OCI-LY1 (cell line): Measurements from ENCODE around the gene PCDHB9.
"Not testable (repeated sequence)": the region's sequence is repeated elsewhere in the genome, so short reads cannot be mapped to it uniquely, and the experiment has no call there.

Experiments used
- H2AFZ ChIP-seq: fragments of 200-600 bp; sonication (generic), shearing (Covaris generic); 2 replicates; pipeline ENCODE4 v1.6.0; 2014; ENCODE audit warnings: antibody characterized with exemption, mild to moderate bottlenecking, low read length
- H3F3A ChIP-seq: fragments of 200-600 bp; sonication (generic), shearing (Covaris generic); 2 replicates; pipeline ENCODE4 v1.6.0; 2014; ENCODE audit warnings: mild to moderate bottlenecking, antibody characterized with exemption, low read length, moderate library complexity; ENCODE audit not compliant: insufficient read depth
- H3K27ac ChIP-seq: fragments of 200-600 bp; sonication (generic); 2 replicates; pipeline ENCODE4 v1.5.1; 2014; ENCODE audit warnings: low read length, mixed run types, mild to moderate bottlenecking, low read depth; ENCODE audit not compliant: poor library complexity, severe bottlenecking
- H3K27me3 ChIP-seq: fragments of 200-600 bp; sonication (generic); 2 replicates; pipeline ENCODE4 v1.6.0; 2014; ENCODE audit warnings: antibody characterized with exemption, mild to moderate bottlenecking, low read length, moderate library complexity; ENCODE audit not compliant: insufficient read depth
- H3K36me3 ChIP-seq: fragments of 200-600 bp; sonication (generic); 2 replicates; pipeline ENCODE4 v1.6.1; 2014; ENCODE audit warnings: mild to moderate bottlenecking, antibody characterized with exemption, low read length, moderate library complexity, mixed read lengths; ENCODE audit not compliant: insufficient read depth
- H3K4me1 ChIP-seq: fragments of 200-600 bp; sonication (generic); 2 replicates; pipeline ENCODE4 v1.5.1; 2014; ENCODE audit warnings: mild to moderate bottlenecking, low read length, moderate library complexity; ENCODE audit not compliant: insufficient read depth, severe bottlenecking
- H3K4me2 ChIP-seq: fragments of 200-600 bp; sonication (generic), shearing (Covaris generic); 2 replicates; pipeline ENCODE4 v1.6.1; 2014; ENCODE audit warnings: low read length
- H3K4me3 ChIP-seq: fragments of 200-600 bp; sonication (generic); 2 replicates; pipeline ENCODE4 v1.5.1; 2014; ENCODE audit warnings: low read length, low read depth, mild to moderate bottlenecking, mixed read lengths; ENCODE audit not compliant: poor library complexity, severe bottlenecking
- H3K79me2 ChIP-seq: fragments of 200-600 bp; shearing (Covaris generic); 2 replicates; pipeline ENCODE4 v1.6.1; 2016; ENCODE audit warnings: mixed run types, low read length, mixed read lengths; ENCODE audit not compliant: insufficient read depth
- H3K9ac ChIP-seq: fragments of 200-600 bp; sonication (generic), shearing (Covaris generic); 2 replicates; pipeline ENCODE4 v1.6.1; 2014; ENCODE audit warnings: mild to moderate bottlenecking, low read length, mixed read lengths
- H3K9me2 ChIP-seq: fragments of 200-600 bp; sonication (generic), shearing (Covaris generic); 2 replicates; pipeline ENCODE4 v1.6.1; 2014; ENCODE audit warnings: low read depth, mild to moderate bottlenecking, low read length, mixed read lengths
- H3K9me3 ChIP-seq: fragments of 200-600 bp; shearing (Covaris generic); 2 replicates; pipeline ENCODE4 v1.6.1; 2014; ENCODE audit warnings: low read length, mixed read lengths
- H4K20me1 ChIP-seq: fragments of 200-600 bp; sonication (generic), shearing (Covaris generic); 2 replicates; pipeline ENCODE4 v1.6.0; 2016; ENCODE audit warnings: mild to moderate bottlenecking, low read length; ENCODE audit not compliant: insufficient read depth
- CTCF ChIP-seq: fragments of 200-600 bp; sonication (generic), shearing (Covaris generic); IDR thresholded peaks from 2 replicates; pipeline ENCODE4 v1.5.1; 2017; ENCODE audit warnings: mild to moderate bottlenecking, antibody characterized with exemption, low read length, moderate library complexity, mixed read lengths
- EZH2 ChIP-seq: fragments of 200-600 bp; sonication (generic), shearing (Covaris generic); IDR thresholded peaks from 2 replicates; pipeline ENCODE4 v1.8.0; 2017; ENCODE audit warnings: borderline replicate concordance, mixed run types, mild to moderate bottlenecking, antibody characterized with exemption, low read length, moderate library complexity, mixed read lengths

Gene PCDHB9

GRCh38 chr5:141182248-141182647 lies 4.7 kb upstream of the PCDHB9 start, which contains the start of gene PCDHB16:
PCDHB16 (plus strand) TSS chr5:141182387; CDS start chr5:141182560, 173 bp downstream.
- no peak within 1 kb of the TSS for H3K4me3 ChIP-seq
- H3K4me2 ChIP-seq: no peak within 1 kb of the TSS
- no peaks in the 10 kb centered on the region for H3F3A ChIP-seq
- H3K27me3 ChIP-seq: no peaks in the 10 kb centered on the region
- no peaks in the 10 kb centered on the region for H4K20me1 ChIP-seq
- peak; percentile 52 for TF ChIP-seq CTCF
- no peak for TF ChIP-seq EZH2
- H3K27ac ChIP-seq: no peak within 1 kb of the TSS
- no peaks in the 10 kb centered on the region for H3K4me1 ChIP-seq
- H3K9ac ChIP-seq: no peak within 1 kb of the TSS
- no peak within 1 kb of the TSS for H2AFZ ChIP-seq
- H3K79me2 ChIP-seq: no peaks in the 10 kb centered on the region
- H3K9me2 ChIP-seq: no peaks in the 10 kb centered on the region
- H3K36me3 ChIP-seq: no peaks in the 10 kb centered on the region
- H3K9me3 ChIP-seq: no peaks in the 10 kb centered on the region

- not testable (repeated sequence) for H3K27ac ChIP-seq, H3F3A ChIP-seq, H3K4me2 ChIP-seq, H3K27me3 ChIP-seq, H3K4me1 ChIP-seq, H3K4me3 ChIP-seq, H3K9ac ChIP-seq, H3K9me2 ChIP-seq, H3K9me3 ChIP-seq, H3K36me3 ChIP-seq, H2AFZ ChIP-seq, H4K20me1 ChIP-seq, H3K79me2 ChIP-seq
Measured at GRCh38 chr5:141184117-141184855, 2.7 kb upstream of the PCDHB9 start.

GRCh38 chr5:141188682-141189081 lies 1.7 kb downstream of the PCDHB9 start:
- not testable (repeated sequence) for H2AFZ ChIP-seq, H3K9me2 ChIP-seq, H3K79me2 ChIP-seq, H3K9me3 ChIP-seq, H3K4me1 ChIP-seq, H3K4me2 ChIP-seq, H3K36me3 ChIP-seq, H3F3A ChIP-seq, H3K9ac ChIP-seq, H3K4me3 ChIP-seq, H4K20me1 ChIP-seq, H3K27ac ChIP-seq, H3K27me3 ChIP-seq

DNA sequence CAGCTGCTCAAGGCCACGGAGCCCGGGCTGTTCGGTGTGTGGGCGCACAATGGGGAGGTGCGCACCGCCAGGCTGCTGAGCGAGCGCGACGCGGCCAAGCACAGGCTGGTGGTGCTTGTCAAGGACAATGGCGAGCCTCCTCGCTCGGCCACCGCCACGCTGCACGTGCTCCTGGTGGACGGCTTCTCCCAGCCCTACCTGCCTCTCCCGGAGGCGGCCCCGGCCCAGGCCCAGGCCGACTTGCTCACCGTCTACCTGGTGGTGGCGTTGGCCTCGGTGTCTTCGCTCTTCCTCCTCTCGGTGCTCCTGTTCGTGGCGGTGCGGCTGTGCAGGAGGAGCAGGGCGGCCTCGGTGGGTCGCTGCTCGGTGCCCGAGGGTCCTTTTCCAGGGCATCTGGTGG lies 2.2 kb downstream of the PCDHB9 start:
- H3K36me3 ChIP-seq, H2AFZ ChIP-seq, H3K9me2 ChIP-seq, H3K79me2 ChIP-seq, H3K4me2 ChIP-seq, H3K27me3 ChIP-seq, H3K4me3 ChIP-seq, H3K4me1 ChIP-seq, H3K9me3 ChIP-seq, H3F3A ChIP-seq, H3K27ac ChIP-seq, H4K20me1 ChIP-seq, H3K9ac ChIP-seq: not testable (repeated sequence)
